ENCODE data around the gene SCAI. TPM values are rescaled to one million over a fixed set of nuclear protein-coding genes. Genes with fewer than 3 reads are reported as not detected.
"Not testable (repeated sequence)": the region's sequence is repeated elsewhere in the genome, so short reads cannot be mapped to it uniquely, and the experiment has no call there.

SCAI gene
- polyA plus RNA-seq, 4 donors: 6.7 to 15.7 (median 12.9) TPM

DNA sequence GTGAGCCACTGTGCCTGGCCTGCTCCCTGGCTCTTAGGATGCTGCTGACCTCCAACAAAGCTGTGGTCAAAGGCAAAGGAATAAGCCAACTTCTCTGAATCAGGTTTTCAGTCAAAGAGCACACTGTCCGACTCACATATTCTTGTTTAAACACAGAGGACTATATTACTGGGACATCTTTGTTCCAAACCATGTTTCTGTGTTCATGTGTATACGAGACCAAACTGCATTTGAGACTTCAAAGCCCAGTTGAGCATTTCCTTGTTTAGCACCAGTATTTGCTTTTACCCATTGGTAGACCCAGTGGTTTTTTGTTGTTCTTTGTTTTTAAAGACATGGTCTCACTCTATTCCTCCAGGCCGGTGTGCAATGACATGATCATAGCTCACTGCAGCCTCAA is 100.2 kb downstream of the SCAI start:
- DNase-seq (ENCODE audit: low read depth in 4 of 4, low spot score in 2 of 4): no peak

DNA sequence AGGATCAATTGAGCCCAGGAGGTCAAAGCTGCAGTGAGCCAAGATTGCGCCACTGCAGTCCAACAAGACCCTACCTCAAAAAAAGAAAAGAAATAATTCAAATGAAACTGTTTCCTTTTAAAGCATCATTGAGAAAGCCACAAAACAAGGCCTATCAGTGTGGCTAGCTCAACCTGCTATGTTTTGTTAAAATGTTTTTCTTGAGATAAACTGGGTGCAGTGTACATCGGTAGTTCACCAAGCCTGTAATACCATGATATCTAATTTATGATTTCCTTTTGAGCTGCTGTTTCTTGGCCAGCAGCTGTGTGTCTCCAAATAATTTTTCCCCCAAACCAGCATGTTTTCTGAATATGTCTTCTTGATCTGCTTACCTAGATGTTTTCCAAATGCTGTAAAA is 105.2 kb downstream of the SCAI start:
- DNase-seq (ENCODE audit: low read depth in 4 of 4, low spot score in 2 of 4): no peak

DNA sequence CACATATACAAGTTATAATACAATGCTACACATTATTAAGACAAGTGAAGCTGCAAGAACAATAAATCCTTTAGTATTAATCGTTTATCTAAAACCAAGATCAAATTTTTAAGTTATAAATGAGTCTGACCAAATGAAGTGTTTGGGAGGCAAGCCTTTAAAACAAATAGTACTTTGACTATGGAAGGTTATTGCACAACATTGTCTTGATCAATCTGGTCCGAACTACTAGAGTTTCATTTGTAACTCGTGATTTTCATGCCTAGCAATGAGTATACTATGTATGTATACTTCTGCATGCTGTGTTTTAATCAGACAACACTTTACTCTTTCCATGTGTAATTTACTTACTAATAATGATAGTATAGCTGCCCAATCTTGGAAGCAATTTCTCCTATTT is 115.3 kb downstream of the SCAI start:
- no peak for DNase-seq (ENCODE audit: low read depth in 4 of 4, low spot score in 2 of 4)

DNA sequence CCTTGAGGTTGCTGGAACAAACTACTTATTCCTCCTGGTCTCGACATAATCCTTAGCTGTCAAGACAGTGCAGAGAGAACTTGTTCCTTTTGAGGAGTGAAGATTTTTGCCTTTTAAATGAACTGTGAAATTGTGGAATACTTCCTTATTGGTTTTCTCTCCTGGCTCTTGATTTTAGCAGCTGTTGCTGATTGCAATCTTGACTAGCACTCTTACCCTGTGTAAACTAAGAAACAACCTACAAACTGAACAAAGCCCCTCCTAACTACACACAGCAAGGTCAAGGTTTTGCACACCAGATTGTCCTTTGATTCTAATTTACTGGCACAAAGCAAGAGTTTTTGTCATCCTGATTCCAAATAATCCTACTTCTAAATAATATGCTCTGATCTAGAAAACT is 118.4 kb downstream of the SCAI start:
- DNase-seq (ENCODE audit: low read depth in 4 of 4, low spot score in 2 of 4): no peak

DNA sequence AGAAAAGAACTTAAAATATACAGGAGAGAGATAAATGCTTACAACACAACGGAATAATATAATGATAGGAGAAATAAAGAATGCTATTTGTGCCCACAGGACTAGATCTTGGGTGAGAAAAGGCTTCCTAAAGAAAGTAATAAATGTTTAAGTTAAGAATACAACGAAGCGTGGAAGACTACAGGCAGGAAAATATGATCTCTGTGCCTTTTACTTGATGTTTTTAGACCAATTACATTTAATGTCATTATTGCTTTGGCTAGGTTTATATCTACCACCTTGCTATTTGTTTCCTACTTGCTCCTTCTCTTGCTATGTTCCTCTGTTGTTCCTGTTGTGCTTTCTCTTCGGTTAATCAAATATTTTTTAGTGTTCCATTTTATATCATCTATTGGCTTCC is 122.3 kb downstream of the SCAI start:
- no peak for DNase-seq (ENCODE audit: low read depth in 4 of 4, low spot score in 2 of 4)

DNA sequence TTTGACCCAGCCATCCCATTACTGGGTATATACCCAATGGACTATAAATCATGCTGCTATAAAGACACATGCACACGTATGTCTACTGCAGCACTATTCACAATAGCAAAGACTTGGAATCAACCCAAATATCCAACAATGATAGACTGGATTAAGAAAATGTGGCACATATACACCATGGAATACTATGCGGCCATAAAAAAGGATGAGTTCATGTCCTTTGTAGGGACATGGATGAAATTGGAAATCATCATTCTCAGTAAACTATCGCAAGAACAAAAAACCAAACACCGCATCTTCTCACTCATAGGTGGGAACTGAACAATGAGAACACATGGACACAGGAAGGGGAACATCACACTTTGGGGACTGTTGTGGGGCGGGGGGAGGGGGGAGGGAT is 127.7 kb downstream of the SCAI start:
- not testable (repeated sequence) for DNase-seq (ENCODE audit: low read depth in 4 of 4, low spot score in 2 of 4)

DNA sequence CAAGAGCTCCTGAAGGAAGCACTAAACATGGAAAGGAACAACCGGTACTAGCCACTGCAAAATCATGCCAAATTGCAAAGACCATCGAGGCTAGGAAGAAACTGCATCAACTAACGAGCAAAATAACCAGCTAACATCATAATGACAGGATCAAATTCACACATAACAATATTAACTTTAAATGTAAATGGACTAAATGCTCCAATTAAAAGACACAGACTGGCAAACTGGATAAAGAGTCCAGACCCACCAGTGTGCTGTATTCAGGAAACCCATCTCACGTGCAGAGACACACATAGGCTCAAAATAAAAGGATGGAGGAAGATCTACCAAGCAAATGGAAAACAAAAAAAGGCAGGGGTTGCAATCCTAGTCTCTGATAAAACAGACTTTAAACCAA is 131.3 kb downstream of the SCAI start:
- DNase-seq (ENCODE audit: low read depth in 4 of 4, low spot score in 2 of 4): not testable (repeated sequence)

DNA sequence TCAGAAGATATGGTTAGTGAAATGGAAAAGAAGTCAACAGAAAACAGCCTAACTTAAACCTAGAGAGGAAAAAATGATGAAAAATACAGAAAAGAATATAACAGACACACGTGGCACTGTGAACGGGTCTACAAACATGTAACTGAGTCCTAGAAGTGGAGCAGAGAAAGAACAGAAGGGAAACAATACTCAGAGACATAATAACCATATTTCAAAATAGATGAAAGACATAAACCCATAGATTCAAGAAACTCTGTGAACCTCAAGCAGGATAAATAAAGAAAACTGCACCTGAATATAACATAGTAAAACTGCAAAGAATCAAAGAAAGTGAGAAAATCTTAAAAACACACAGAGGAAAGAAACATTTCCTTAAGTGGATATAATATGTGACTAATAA is 134.7 kb downstream of the SCAI start:
- DNase-seq (ENCODE audit: low read depth in 4 of 4, low spot score in 2 of 4): no peak

DNA sequence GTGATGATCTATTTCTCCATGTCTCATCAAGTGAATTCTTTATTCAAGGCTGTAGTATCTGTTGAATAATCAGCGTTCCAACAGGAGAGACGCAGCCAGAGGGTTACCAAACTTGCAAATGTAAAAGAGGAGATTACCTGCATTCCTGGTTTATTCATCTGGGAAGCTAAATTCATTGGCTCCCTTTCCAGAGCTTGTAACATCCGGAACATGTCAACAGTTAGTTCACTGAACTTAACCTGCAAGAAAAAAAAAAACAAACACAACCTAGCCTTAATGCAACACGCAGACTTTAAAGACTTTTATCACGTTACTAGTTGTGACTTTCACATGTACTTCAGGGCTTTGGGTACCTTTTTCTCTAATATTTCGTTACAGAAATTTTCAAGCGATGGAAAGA is 140.0 kb downstream of the SCAI start:
- DNase-seq (ENCODE audit: low read depth in 4 of 4, low spot score in 2 of 4): no peak

DNA sequence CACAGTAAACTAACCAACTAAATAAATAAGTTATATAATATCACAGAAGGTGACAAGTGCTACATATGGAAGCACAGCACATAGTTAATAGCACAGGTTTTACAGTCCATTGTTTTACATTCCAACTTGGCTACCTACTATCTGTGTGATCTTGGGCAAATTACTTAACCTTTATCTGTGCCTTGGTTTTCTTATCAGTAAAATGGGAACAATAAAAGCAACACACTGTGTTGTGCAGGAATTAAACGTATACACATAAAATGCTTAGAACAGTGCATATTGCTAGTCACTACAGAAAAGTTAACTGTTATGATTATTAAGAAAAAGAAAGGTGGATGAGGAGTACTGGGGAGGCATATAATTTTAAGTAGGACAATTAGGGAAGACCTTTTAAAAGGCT is 159.6 kb downstream of the SCAI start:
- DNase-seq (ENCODE audit: low read depth in 4 of 4, low spot score in 2 of 4): no peak

DNA sequence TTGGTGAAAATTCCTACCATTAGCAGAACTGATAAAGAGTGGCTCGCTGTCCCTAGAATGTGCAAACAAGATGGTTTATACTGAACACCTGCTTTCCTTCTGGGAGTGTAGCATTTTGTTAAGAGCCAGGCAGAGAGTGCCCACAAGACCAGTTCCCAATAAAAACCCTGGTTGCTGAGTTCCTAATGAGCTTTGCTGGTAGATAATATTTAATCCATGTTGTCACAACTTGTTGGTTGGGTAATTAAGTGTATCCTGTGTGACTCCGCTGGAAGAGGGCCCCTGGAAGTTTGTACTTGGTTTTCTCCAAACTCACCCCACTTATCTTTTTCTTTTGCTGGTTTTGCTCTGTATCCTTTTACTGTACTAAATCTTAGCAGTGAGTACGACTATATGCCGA is 162.9 kb downstream of the SCAI start:
- peak in 2 of 4 donors; percentile 0 to 2 for DNase-seq (ENCODE audit: low read depth in 4 of 4, low spot score in 2 of 4)

DNA sequence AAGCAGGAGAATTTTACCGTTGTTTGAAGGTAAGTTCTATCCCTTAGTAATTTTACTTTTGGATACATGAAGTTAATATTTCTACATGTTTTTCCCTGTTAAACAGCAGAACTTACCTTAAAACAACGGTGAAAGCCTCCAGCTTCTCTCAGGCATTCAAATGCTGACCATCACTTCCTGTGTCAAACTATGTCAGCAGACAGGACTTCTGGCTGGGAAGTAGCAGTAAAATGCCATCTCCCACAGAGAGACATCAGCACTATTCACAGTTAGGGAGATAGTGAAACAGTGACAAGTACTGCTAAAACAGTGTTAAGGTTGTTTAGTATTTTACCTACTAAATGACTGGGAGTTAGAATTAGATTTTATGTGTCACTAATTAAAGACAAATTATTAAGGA is 168.2 kb downstream of the SCAI start:
- no peak for DNase-seq (ENCODE audit: low read depth in 4 of 4, low spot score in 2 of 4)

DNA sequence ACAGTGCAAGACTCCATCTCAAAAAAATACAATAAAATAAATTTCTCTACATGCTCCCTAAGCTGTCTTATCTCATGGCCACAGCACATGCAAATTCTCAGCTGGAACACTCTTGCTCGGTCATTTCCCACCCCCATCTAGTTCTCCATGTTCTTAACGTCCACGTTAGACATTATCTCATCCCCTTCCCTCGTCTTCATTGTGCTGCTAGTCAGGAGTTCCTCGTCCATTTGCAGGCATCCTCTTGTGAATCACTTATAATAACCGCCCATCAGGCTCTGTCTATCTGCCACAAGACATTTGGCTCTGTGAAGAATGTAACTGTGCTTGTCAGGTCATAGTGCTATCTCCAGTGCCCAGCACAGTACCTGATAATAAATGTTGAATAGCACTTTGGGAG is 169.5 kb downstream of the SCAI start:
- no peak for DNase-seq (ENCODE audit: low read depth in 4 of 4, low spot score in 2 of 4)

DNA sequence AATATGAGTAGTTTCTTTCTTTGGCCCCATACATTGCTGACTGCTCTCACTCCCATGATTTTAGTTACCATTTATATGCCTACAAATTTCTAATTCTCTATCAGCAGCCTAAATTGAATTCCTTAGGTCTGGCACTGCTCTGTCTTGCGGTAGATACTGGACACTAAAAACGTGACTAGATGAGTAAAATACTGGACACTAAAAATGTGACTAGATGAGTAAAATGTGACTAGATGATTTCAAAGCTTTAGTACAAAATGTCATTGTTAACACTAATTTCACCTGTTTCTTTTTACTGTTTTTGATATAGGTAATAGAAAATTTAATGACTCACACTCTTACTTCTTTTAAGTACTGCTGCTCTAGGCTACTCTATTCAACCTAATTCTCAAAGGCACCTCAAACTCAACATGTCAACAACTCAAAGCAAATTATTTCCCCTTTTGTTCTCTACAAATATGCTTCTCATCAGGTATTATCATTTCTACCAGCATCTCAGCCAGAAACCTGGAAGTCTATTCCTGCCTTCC is 171.0 kb downstream of the SCAI start:
- DNase-seq (ENCODE audit: low read depth in 4 of 4, low spot score in 2 of 4): no peak

DNA sequence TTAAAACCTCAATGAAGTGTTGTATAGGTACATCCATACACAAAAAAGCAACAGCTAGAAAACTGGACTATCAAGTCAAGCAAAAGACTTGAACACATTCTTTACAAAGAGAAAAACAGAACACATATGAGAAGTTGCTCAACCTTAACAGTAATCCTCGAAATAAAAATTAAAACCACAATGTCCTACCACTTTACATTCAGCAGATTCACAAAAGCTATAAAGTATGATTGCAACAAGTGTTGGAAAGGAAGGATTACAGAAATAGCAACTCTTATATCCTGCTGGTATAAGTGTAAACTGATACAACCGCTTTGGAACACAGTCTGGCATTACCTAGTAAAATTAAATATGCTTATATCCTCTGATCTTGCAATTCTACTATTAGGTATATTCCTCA is 173.9 kb downstream of the SCAI start:
- DNase-seq (ENCODE audit: low read depth in 4 of 4, low spot score in 2 of 4): no peak

DNA sequence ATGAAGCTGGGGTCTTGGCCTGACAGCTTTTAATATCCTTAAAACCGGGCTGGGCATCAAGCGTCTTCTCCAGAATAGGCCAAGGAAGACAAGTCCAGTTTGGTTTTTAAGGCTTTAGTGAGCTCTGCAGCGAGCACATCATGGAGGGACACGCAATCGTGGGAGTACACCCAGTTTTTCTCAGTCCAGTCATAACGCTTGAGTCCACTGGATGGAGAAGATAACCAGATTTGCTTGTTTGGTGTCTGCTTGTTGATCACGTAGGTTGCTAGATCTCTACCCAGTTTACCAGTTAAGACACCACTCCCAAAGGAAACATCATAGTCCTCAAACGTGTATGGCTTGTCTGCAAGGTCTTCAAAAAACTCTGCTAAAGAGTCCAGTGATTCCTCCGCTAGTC is 175.1 kb downstream of the SCAI start:
- no peak for DNase-seq (ENCODE audit: low read depth in 4 of 4, low spot score in 2 of 4)

DNA sequence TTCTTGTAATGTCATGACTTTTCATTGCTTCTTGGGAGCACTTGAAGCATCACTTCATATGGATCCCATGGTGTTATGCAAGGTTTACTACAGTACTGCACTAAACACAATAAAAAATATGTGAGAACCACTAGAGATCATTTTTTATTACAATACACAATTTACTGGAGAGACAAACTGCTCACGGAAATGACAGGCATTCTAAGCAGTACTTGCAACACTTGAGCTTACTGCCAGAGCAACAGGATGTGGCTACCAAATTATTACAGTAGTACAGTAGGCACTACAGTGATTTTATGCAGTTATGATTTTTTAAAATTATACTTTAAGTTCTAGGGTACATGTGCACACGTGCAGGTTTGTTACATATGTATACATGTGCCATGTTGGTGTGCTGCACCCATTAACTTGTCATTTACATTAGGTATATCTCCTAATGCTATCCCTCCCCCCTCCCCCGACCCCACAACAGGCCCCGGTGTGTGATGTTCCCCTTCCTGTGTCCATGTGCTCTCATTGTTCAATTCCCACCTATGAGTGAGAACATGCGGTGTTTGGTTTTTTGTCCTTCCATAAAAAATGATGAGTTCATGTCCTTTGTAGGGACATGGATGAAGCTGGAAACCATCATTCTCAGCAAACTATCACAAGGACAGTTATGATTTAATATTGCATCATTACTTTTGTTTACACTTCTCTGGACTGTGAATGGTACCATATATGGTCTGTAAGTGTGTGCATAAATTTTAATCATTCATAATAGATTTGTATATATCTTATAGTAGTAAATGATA is 177.4 kb downstream of the SCAI start:
- DNase-seq (ENCODE audit: low read depth in 4 of 4, low spot score in 2 of 4): not testable (repeated sequence)

DNA sequence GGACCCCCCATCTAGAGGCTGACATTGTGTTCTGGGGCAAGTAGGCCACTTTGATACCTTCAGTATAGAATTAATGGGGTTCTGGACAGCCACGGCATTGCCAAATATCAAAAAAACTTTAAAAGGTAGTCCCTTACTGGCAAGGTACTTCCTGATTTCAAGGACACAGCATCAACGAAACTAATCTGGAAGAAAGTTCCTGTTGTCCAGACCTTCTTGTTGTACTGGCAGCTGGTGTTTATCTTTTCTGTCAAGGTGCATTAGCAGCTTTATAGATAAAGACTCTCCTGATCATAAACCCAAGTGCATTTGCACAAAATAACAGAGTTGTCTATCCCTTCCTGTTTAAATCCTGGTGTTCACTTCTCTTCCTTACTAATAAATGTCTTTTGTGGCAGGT is 178.7 kb downstream of the SCAI start:
- DNase-seq (ENCODE audit: low read depth in 4 of 4, low spot score in 2 of 4): no peak

DNA sequence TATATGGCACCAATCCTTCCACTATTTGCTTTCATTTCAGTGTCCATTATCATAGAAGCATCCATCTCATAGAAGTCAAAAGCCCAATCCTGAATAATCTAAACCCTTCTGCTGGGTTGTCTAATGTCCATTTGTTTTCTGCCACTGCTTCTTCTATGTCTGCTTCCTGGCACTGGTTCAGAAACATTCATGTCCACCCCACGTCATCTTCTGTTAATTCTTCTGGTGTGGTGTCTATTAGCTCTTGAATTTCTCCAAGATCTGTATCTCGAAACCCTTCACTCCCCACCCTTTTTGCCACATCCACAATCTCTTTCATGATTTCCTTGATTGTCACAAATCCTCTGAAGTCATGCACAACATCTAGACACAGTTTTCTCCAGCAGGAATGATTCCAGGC is 179.3 kb downstream of the SCAI start:
- DNase-seq (ENCODE audit: low read depth in 4 of 4, low spot score in 2 of 4): no peak

DNA sequence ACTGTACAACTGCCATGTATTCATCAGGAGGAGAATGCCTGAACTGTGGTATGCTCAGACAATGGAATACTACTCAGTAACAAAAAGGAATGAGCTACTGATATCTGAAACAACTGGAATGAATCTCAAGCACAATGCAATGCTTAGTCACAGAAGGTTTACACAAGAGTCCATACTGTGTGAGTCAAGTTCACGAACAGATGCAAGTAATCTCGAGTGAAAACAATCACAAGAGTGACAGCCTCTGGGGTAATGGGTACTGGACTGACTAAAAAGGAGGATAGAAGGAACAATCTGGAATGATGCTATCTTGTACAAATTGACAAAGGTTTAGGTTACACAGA is 182.9 kb downstream of the SCAI start:
- DNase-seq (ENCODE audit: low read depth in 4 of 4, low spot score in 2 of 4): no peak

DNA sequence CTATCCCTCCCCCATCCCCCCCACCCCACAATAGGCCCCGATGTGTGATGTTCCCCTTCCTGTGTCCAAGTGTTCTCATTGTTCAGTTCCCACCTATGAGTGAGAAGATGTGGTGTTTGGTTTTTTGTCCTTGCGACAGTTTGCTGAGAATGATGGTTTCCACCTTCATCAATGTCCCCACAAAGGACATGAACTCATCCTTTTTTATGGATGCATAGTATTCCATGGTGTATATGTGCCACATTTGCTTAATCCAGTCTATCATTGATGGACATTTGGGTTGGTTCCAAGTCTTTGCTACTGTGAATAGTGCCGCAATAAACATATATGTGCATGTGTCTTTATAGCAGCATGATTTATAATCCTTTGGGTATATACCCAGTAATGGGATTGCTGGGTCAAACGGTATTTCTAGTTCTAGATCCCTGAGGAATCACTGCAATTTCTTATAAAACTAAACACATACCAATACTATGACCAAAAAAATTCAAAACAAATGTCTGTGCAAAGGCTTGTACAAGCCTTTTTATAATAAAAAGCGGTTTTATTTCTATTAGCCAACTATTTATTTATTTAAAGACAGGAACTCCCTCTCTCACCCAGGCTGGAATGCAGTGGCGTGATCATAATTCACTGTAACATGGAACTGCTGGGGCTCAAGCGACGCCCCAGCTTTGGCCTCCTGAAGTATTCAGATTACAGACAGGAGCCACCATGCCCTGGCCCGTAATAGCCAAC is 183.5 kb downstream of the SCAI start:
- DNase-seq (ENCODE audit: low read depth in 4 of 4, low spot score in 2 of 4): not testable (repeated sequence)

DNA sequence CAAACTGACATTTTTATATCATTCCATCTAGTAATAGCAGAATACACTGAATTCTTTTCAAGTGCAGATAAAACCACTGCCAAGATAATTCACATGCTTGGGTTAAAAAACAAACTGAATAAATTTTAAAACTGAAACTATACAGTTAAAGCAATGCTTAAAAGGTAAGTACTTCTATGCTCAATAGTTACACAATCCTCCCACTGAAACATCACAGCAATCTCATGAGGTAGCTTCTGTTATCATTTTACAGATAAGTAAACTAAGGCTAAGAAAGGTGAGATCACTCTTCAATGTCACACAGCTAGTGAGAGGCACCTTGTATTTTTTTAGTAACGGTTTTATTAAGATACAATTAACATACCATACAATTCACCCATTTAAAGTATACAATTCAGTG is 189.1 kb downstream of the SCAI start:
- DNase-seq (ENCODE audit: low read depth in 4 of 4, low spot score in 2 of 4): no peak

Data from left renal cortex interstitium (tissue), 4 donors.